Measurements from ENCODE around the gene JAML.

Gene JAML

DNA sequence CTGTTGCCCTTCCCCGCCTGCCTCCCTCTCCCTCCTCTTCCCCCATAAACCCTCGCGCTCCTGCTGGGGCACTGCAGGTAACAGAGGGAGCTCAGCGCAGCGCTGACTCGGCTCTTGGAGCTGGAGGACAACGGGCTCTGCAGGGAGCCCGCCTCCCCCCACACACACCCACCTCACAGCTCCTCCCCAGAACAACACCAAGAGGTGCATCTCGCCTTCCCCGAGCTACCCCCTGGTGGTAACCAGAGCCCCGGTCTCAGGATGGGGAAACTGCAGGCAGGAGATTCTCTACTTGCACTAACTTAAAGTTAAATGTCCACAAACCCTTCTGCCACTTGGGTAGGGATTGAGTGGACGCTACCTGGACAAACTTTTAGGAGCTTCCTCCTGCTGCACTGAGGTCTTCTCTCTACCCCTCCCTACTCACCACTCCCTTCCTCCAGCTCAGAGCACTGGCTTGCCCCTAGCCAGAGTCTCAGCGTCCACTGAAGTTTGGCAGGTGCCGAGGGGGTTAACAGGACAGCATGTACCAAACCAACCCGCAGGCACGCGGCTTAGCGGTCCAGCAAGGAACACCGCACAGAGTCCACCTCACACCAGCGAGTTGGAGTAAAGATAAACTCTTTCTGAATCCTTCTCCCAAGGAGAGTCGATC is 68.2 kb downstream of the JAML start:
- TF ChIP-seq ZNF274 (IDR thresholded peaks at IDR 0.05; ENCODE audit: low read depth, low read length) (no peak), SUZ12 (IDR thresholded peaks at IDR 0.05; ENCODE audit: extremely low read depth, insufficient read depth, insufficient read length) (no peak), YY1 (IDR thresholded peaks at IDR 0.05; ENCODE audit: insufficient read depth, insufficient read length) (no peak)
- no peak for DNase-seq (ENCODE audit: low read depth, low spot score)
- peaks cover 77% of the 10 kb centered on the region for H3K27me3 ChIP-seq (ENCODE audit: insufficient read depth, insufficient read length)
- peak overlapping the region; percentile 8 for H3K4me3 ChIP-seq (ENCODE audit: insufficient read length, low read depth)
- no peak overlapping the region for H3K9ac ChIP-seq (ENCODE audit: insufficient read length, low read depth)
- H3K4me1 ChIP-seq (ENCODE audit: insufficient read depth, insufficient read length): peaks cover 17% of the 10 kb centered on the region
- H3K36me3 ChIP-seq (ENCODE audit: insufficient read depth, insufficient read length, low read length): no peaks in the 10 kb centered on the region
- no peaks in the 10 kb centered on the region for H3K9me3 ChIP-seq (ENCODE audit: insufficient read depth, low read length)

DNA sequence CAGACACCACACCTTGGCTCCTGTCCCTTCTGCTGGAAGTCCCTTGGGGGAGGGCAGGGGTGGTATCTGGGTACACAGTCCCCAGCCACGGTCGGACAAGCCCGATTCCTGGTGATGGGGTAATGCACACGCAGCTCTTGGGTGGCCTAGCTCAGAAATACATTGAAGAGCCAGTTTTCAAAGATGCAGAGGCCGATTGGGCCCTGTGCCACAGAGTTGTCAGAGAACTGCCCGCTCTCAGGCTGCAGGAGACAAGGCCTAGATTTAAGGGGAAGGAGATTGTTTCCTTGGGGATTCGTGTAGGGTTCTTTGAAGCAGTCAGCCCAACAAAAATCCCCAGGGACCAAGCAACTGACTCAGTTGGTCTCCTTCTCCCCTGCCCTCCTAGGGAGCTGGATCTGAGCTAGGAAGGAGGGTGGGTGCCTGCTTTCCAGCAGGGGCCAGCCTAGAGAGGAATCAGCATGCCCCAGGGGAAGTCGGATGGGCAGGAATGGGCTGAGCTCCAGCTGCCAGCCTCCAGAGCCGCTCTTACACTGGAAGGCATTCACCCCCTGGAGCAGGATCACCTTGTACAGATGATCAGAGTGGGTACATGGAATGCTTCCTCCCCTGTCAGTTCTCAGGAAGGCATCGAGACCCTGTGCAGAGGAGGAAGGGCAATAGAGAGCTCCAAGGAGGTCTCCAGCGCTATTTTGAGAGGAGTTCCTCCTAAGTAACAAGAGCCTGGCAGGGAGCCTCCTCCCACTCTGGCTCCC is 68.9 kb downstream of the JAML start:
- TF ChIP-seq YY1 (IDR thresholded peaks at IDR 0.05; ENCODE audit: insufficient read depth, insufficient read length) (no peak), SUZ12 (IDR thresholded peaks at IDR 0.05; ENCODE audit: extremely low read depth, insufficient read depth, insufficient read length) (no peak), ZNF274 (IDR thresholded peaks at IDR 0.05; ENCODE audit: low read depth, low read length) (no peak)
- no peaks in the 10 kb centered on the region for H3K9me3 ChIP-seq (ENCODE audit: insufficient read depth, low read length)
- H3K27me3 ChIP-seq (ENCODE audit: insufficient read depth, insufficient read length): peaks cover 84% of the 10 kb centered on the region
- no peak overlapping the region for H3K9ac ChIP-seq (ENCODE audit: insufficient read length, low read depth)
- no peaks in the 10 kb centered on the region for H3K36me3 ChIP-seq (ENCODE audit: insufficient read depth, insufficient read length, low read length)
- DNase-seq (ENCODE audit: low read depth, low spot score): no peak
- H3K4me1 ChIP-seq (ENCODE audit: insufficient read depth, insufficient read length): peaks cover 17% of the 10 kb centered on the region
- H3K4me3 ChIP-seq (ENCODE audit: insufficient read length, low read depth): no peak overlapping the region

- no peak for DNase-seq (ENCODE audit: low read depth, low spot score)
- no peak overlapping the region for H3K4me3 ChIP-seq (ENCODE audit: insufficient read length, low read depth)
- H3K27me3 ChIP-seq (ENCODE audit: insufficient read depth, insufficient read length): peaks cover 92% of the 10 kb centered on the region
- peaks cover 17% of the 10 kb centered on the region for H3K4me1 ChIP-seq (ENCODE audit: insufficient read depth, insufficient read length)
- H3K9ac ChIP-seq (ENCODE audit: insufficient read length, low read depth): no peak overlapping the region
- TF ChIP-seq ZNF274 (IDR thresholded peaks at IDR 0.05; ENCODE audit: low read depth, low read length) (no peak), YY1 (IDR thresholded peaks at IDR 0.05; ENCODE audit: insufficient read depth, insufficient read length) (no peak), SUZ12 (IDR thresholded peaks at IDR 0.05; ENCODE audit: extremely low read depth, insufficient read depth, insufficient read length) (no peak)
- H3K36me3 ChIP-seq (ENCODE audit: insufficient read depth, insufficient read length, low read length): no peaks in the 10 kb centered on the region
- no peaks in the 10 kb centered on the region for H3K9me3 ChIP-seq (ENCODE audit: insufficient read depth, low read length)
These were observed 70.2 kb downstream of the JAML start for GRCh38 chr11:118154641-118155040.

- Histone ChIP-seq H3K9me3 (ENCODE audit: insufficient read depth, low read length) (no peaks in the 10 kb centered on the region), H3K36me3 (ENCODE audit: insufficient read depth, insufficient read length, low read length) (no peaks in the 10 kb centered on the region), H3K4me3 (ENCODE audit: insufficient read length, low read depth) (no peak overlapping the region), H3K4me1 (ENCODE audit: insufficient read depth, insufficient read length) (peaks cover 17% of the 10 kb centered on the region), H3K27me3 (ENCODE audit: insufficient read depth, insufficient read length) (peaks cover 86% of the 10 kb centered on the region), H3K9ac (ENCODE audit: insufficient read length, low read depth) (no peak overlapping the region)
- no peak for TF ChIP-seq ZNF274 (IDR thresholded peaks at IDR 0.05; ENCODE audit: low read depth, low read length)
- no peak for TF ChIP-seq YY1 (IDR thresholded peaks at IDR 0.05; ENCODE audit: insufficient read depth, insufficient read length)
- no peak for TF ChIP-seq SUZ12 (IDR thresholded peaks at IDR 0.05; ENCODE audit: extremely low read depth, insufficient read depth, insufficient read length)
- no peak for DNase-seq (ENCODE audit: low read depth, low spot score)
These were observed 70.8 kb downstream of the JAML start for GRCh38 chr11:118153976-118154375.

GRCh38 chr11:118153516-118153915 is 71.3 kb downstream of the JAML start:
- Histone ChIP-seq H3K27me3 (ENCODE audit: insufficient read depth, insufficient read length) (peaks cover 82% of the 10 kb centered on the region), H3K9ac (ENCODE audit: insufficient read length, low read depth) (peak overlapping the region; percentile 81), H3K9me3 (ENCODE audit: insufficient read depth, low read length) (no peaks in the 10 kb centered on the region), H3K4me1 (ENCODE audit: insufficient read depth, insufficient read length) (peaks cover 17% of the 10 kb centered on the region), H3K36me3 (ENCODE audit: insufficient read depth, insufficient read length, low read length) (no peaks in the 10 kb centered on the region), H3K4me3 (ENCODE audit: insufficient read length, low read depth) (no peak overlapping the region)
- TF ChIP-seq SUZ12 (IDR thresholded peaks at IDR 0.05; ENCODE audit: extremely low read depth, insufficient read depth, insufficient read length) (no peak), YY1 (IDR thresholded peaks at IDR 0.05; ENCODE audit: insufficient read depth, insufficient read length) (no peak), ZNF274 (IDR thresholded peaks at IDR 0.05; ENCODE audit: low read depth, low read length) (no peak)
- DNase-seq (ENCODE audit: low read depth, low spot score): no peak

GRCh38 chr11:118152552-118153471 is 72.0 kb downstream of the JAML start, which contains the start of gene SCN4B:
Gene SCN4B, minus strand, starts transcription at chr11:118152823. Its CDS starts 150 bp downstream, at chr11:118152673.
- peak within 1 kb of the TSS; percentile 69 for H3K4me3 ChIP-seq (ENCODE audit: insufficient read length, low read depth)

More at GRCh38 chr11:118152552-118153471, 72.0 kb downstream of the JAML start, which contains the start of gene SCN4B:
- peak within 1 kb of the TSS; percentile 81 for H3K9ac ChIP-seq (ENCODE audit: insufficient read length, low read depth)
- H3K27me3 ChIP-seq (ENCODE audit: insufficient read depth, insufficient read length): peaks cover 75% of the 10 kb centered on the region
- DNase-seq (ENCODE audit: low read depth, low spot score): peak; percentile 68
- H3K4me1 ChIP-seq (ENCODE audit: insufficient read depth, insufficient read length): peaks cover 16% of the 10 kb centered on the region
- no peaks in the 10 kb centered on the region for H3K36me3 ChIP-seq (ENCODE audit: insufficient read depth, insufficient read length, low read length)
- H3K9me3 ChIP-seq (ENCODE audit: insufficient read depth, low read length): no peaks in the 10 kb centered on the region
- no peak for TF ChIP-seq YY1 (IDR thresholded peaks at IDR 0.05; ENCODE audit: insufficient read depth, insufficient read length)
- TF ChIP-seq SUZ12 (IDR thresholded peaks at IDR 0.05; ENCODE audit: extremely low read depth, insufficient read depth, insufficient read length): no peak
- no peak for TF ChIP-seq ZNF274 (IDR thresholded peaks at IDR 0.05; ENCODE audit: low read depth, low read length)
